Measurements from ENCODE around the gene DLGAP4. TPM values are rescaled to one million over a fixed set of nuclear protein-coding genes. Genes with fewer than 3 reads are reported as not detected.

Gene DLGAP4
- total and polyA plus RNA-seq, 9 of the 15 experiments (the other 6 are each of a cell fraction or from before 2014, with no cell fraction given), result 0.31 to 34.1 (median 4.5) TPM

DNA sequence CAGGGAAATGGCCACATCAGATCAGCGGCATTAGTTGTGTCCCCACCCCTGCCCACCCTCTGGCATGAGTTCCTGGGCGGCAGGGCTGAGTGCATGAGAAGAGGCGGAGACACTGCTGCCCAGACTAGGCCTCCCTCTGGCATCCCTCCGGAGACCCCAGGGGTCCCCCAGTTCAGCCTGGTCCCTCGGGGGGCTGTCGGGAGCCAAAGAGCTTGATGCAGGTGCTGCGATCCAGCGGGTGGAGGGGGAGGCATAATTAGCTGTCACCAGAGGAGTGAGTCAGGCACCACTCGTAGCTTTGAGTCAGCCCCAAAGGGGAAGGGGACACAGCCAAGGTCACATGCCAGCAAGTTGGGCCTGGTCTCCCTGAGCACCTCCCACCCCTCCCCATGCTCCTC lies 34.5 kb downstream of the DLGAP4 start:
- in situ Hi-C loops (cut with MboI), result no loop called here
- DNase-seq (ENCODE audit: extremely low read depth in 1 of 4, low spot score in 3 of 4) (no peak), FAIRE-seq (no peak), ATAC-seq (no peak)
- H4K20me1 ChIP-seq (replicated peaks; ENCODE audit: control insufficient read depth, insufficient read depth, low read length), result peaks cover 27% of the 10 kb centered on the region; the same call in 1 of the 2 replicates
- ChIA-PET POLR2A (no interaction called here), CTCF (ENCODE audit: low intra/inter-chr PET ratio) (no interaction called here)
- H3K4me3 ChIP-seq, result no peak overlapping the region
- H2AFZ ChIP-seq (ENCODE audit: low read depth, low read length), result no peak overlapping the region
- no peaks in the 10 kb centered on the region for H3K36me3 ChIP-seq (ENCODE audit: control insufficient read depth, insufficient read depth, low read length)
- peaks cover 0 to 16% of the 10 kb centered on the region in 2 experiments; a peak in 2 of 5 replicates for H3K4me1 ChIP-seq (replicated peaks in 1 of 2; ENCODE audit: control insufficient read depth in 2 of 2, insufficient read depth in 2 of 2, low read length in 2 of 2)
- no peak overlapping the region for H3K4me2 ChIP-seq (ENCODE audit: insufficient read depth, low read length)
- H3K9me1 ChIP-seq (ENCODE audit: control insufficient read depth, insufficient read depth, low read length), result peaks cover 4% of the 10 kb centered on the region
- H3K27me3 ChIP-seq (ENCODE audit: control insufficient read depth in 2 of 2, insufficient read depth in 2 of 2, low read length in 2 of 2), result peaks cover 0 to 43% of the 10 kb centered on the region in 2 experiments; a peak in 4 of 5 replicates
- 1% methylated on average over 8 of the region's 9 CpGs for WGBS (ENCODE audit: insufficient coverage, low coverage, missing lambda C conversion rate)
- intact Hi-C loops (cut with micrococcal nuclease), result no loop called here
- no peak overlapping the region for H3K9ac ChIP-seq (ENCODE audit: insufficient read depth in 1 of 2, low read depth in 2 of 2, low read length in 2 of 2)
- BruUV-seq (replicated peaks), result no TSS peak
- TF ChIP-seq SIX5 (IDR thresholded peaks at IDR 0.05; ENCODE audit: borderline replicate concordance in 1 of 2, insufficient read depth in 1 of 2, low read depth in 1 of 2, low read length in 2 of 2), result no peak
- H3K9me3 ChIP-seq (replicated peaks; ENCODE audit: control insufficient read depth, insufficient read depth, low read depth, low read length), result no peaks in the 10 kb centered on the region
- no peak overlapping the region for H3K27ac ChIP-seq (ENCODE audit: extremely low read depth, low read depth, low read length)
- H3K79me2 ChIP-seq (ENCODE audit: control insufficient read depth, insufficient read depth, low read length), result no peaks in the 10 kb centered on the region

DNA sequence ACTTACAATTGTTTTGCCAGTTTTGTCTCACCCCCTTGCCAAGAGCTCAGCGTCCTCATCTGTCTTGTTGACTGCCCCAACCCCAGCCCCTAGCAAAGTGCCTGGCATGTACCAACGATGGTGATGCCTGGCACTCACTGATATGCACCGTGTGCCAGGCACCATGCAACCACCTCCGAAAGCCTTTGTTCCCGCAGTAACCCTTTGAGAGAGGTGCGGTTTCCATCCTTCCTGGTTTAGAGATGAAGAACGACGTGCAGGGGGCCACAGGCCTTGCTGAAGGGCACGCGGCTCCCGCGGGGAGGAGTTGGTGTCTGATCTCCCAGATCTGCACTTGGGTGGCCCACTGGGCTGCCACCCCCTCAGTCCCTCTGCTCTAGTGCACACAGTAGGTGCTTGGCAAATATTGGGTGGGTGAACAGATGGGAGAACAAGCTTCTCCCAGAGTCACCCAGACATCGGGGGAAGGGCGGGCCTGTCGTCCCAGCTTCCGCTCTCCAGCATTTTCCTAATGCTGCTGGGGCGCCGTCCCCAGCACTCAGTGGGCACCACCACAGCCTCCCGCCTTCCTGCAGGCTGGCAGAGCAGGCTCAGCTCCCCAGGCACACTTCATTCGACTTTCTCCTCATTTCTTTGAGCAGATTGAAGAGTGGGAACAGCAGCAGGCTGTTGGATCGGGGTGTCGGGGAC lies 35.3 kb downstream of the DLGAP4 start:
- ATAC-seq (no peak), FAIRE-seq (no peak), DNase-seq (ENCODE audit: extremely low read depth in 1 of 4, low spot score in 3 of 4) (no peak)
- no peaks in the 10 kb centered on the region for H3K79me2 ChIP-seq (ENCODE audit: control insufficient read depth, insufficient read depth, low read length)
- peaks cover 22% of the 10 kb centered on the region; the same call in 1 of the 2 replicates for H4K20me1 ChIP-seq (replicated peaks; ENCODE audit: control insufficient read depth, insufficient read depth, low read length)
- BruUV-seq (replicated peaks), result no TSS peak
- H2AFZ ChIP-seq (ENCODE audit: low read depth, low read length), result no peak overlapping the region
- no peaks in the 10 kb centered on the region for H3K36me3 ChIP-seq (ENCODE audit: control insufficient read depth, insufficient read depth, low read length)
- H3K4me3 ChIP-seq, result no peak overlapping the region
- H3K4me1 ChIP-seq (replicated peaks in 1 of 2; ENCODE audit: control insufficient read depth in 2 of 2, insufficient read depth in 2 of 2, low read length in 2 of 2), result peaks cover 0 to 16% of the 10 kb centered on the region in 2 experiments; a peak in 2 of 5 replicates
- TF ChIP-seq ZKSCAN1 (IDR thresholded peaks at IDR 0.05; ENCODE audit: low read depth, low read length), result 0 out of 2 replicates have a peak, but pooled peaks have one; percentile 40
- TF ChIP-seq, protein P1, sequence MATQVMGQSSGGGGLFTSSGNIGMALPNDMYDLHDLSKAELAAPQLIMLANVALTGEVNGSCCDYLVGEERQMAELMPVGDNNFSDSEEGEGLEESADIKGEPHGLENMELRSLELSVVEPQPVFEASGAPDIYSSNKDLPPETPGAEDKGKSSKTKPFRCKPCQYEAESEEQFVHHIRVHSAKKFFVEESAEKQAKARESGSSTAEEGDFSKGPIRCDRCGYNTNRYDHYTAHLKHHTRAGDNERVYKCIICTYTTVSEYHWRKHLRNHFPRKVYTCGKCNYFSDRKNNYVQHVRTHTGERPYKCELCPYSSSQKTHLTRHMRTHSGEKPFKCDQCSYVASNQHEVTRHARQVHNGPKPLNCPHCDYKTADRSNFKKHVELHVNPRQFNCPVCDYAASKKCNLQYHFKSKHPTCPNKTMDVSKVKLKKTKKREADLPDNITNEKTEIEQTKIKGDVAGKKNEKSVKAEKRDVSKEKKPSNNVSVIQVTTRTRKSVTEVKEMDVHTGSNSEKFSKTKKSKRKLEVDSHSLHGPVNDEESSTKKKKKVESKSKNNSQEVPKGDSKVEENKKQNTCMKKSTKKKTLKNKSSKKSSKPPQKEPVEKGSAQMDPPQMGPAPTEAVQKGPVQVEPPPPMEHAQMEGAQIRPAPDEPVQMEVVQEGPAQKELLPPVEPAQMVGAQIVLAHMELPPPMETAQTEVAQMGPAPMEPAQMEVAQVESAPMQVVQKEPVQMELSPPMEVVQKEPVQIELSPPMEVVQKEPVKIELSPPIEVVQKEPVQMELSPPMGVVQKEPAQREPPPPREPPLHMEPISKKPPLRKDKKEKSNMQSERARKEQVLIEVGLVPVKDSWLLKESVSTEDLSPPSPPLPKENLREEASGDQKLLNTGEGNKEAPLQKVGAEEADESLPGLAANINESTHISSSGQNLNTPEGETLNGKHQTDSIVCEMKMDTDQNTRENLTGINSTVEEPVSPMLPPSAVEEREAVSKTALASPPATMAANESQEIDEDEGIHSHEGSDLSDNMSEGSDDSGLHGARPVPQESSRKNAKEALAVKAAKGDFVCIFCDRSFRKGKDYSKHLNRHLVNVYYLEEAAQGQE (IDR thresholded peaks at IDR 0.05; ENCODE audit: borderline replicate concordance), result no peak
- TF ChIP-seq, protein P1 (CRISPR knock-in tag; IDR thresholded peaks at IDR 0.05; ENCODE audit: low read depth), result no peak
- H3K9ac ChIP-seq (ENCODE audit: insufficient read depth in 1 of 2, low read depth in 2 of 2, low read length in 2 of 2), result no peak overlapping the region; a peak in 1 of 4 replicates
- WGBS (ENCODE audit: insufficient coverage, low coverage, missing lambda C conversion rate), result 11% methylated on average over 22 of the region's 22 CpGs
- H3K27me3 ChIP-seq (ENCODE audit: control insufficient read depth in 2 of 2, insufficient read depth in 2 of 2, low read length in 2 of 2), result peaks cover 0 to 34% of the 10 kb centered on the region in 2 experiments; a peak in 3 of 5 replicates
- in situ Hi-C loops (cut with MboI) (no loop called here), intact Hi-C loops (cut with micrococcal nuclease) (no loop called here)
- H3K4me2 ChIP-seq (ENCODE audit: insufficient read depth, low read length), result no peak overlapping the region
- ChIA-PET CTCF (ENCODE audit: low intra/inter-chr PET ratio) (interaction anchor here (0.6 kb wide), 1 partner anchor 98 kb away, joined by 3 read pairs; no protein-coding TSS in a partner anchor), POLR2A (no interaction called here)
- peaks cover 4% of the 10 kb centered on the region for H3K9me1 ChIP-seq (ENCODE audit: control insufficient read depth, insufficient read depth, low read length)
- no peaks in the 10 kb centered on the region for H3K9me3 ChIP-seq (replicated peaks; ENCODE audit: control insufficient read depth, insufficient read depth, low read depth, low read length)
- H3K27ac ChIP-seq (ENCODE audit: extremely low read depth, low read depth, low read length), result no peak overlapping the region

Data from K562 (cell line).